Measurements from ENCODE around the gene FAM110D.
A peak's percentile ranks its signal among the peaks of the same experiment; 100 is the strongest.

FAM110D gene

GRCh38 chr1:26158908-26159742, at the start of gene FAM110D:
Gene FAM110D, plus strand, starts transcription at chr1:26159079. Its CDS starts 2,213 bp downstream, at chr1:26161292.
- DNase-seq (ENCODE audit: low read depth in 2 of 2) = no peak

- DNase-seq (ENCODE audit: low read depth in 2 of 2) = no peak
Observed at GRCh38 chr1:26109229-26110164, 49.4 kb upstream of the FAM110D start.

- DNase-seq (ENCODE audit: low read depth in 2 of 2) = peak; percentile 54 to 60
Observed at GRCh38 chr1:26110731-26111529, 47.9 kb upstream of the FAM110D start.

- DNase-seq (ENCODE audit: low read depth in 2 of 2) = peak; percentile 84 to 92
Observed at GRCh38 chr1:26111530-26112406, 47.1 kb upstream of the FAM110D start, which contains the start of gene PDIK1L. Gene PDIK1L, plus strand, starts transcription at chr1:26111824. Its CDS starts 2,485 bp downstream, at chr1:26114309.

- DNase-seq (ENCODE audit: low read depth in 2 of 2) = no peak
Observed at GRCh38 chr1:26112407-26112775, 46.5 kb upstream of the FAM110D start.

GRCh38 chr1:26114165-26114927, 44.5 kb upstream of the FAM110D start:
- DNase-seq (ENCODE audit: low read depth in 2 of 2) = no peak

GRCh38 chr1:26119892-26120608, 38.8 kb upstream of the FAM110D start:
- DNase-seq (ENCODE audit: low read depth in 2 of 2) = no peak

GRCh38 chr1:26121854-26122773, 36.8 kb upstream of the FAM110D start:
- no peak for DNase-seq (ENCODE audit: low read depth in 2 of 2)

- DNase-seq (ENCODE audit: low read depth in 2 of 2) = no peak
Observed at GRCh38 chr1:26122988-26123973, 35.6 kb upstream of the FAM110D start.

- DNase-seq (ENCODE audit: low read depth in 2 of 2) = no peak
Observed at GRCh38 chr1:26124418-26125331, 34.2 kb upstream of the FAM110D start.

GRCh38 chr1:26125382-26125781, 33.5 kb upstream of the FAM110D start:
- DNase-seq (ENCODE audit: low read depth in 2 of 2) = no peak

GRCh38 chr1:26125946-26126320, 32.9 kb upstream of the FAM110D start:
- no peak for DNase-seq (ENCODE audit: low read depth in 2 of 2)

- peak in 1 of 2 donors; percentile 13 for DNase-seq (ENCODE audit: low read depth in 2 of 2)
Observed at GRCh38 chr1:26126321-26127084, 32.4 kb upstream of the FAM110D start.

- DNase-seq (ENCODE audit: low read depth in 2 of 2) = no peak
Observed at GRCh38 chr1:26127235-26128163, 31.4 kb upstream of the FAM110D start.
